OCI-LY3 (cell line): ENCODE results near the gene TTYH2.

Experiments
- EZH2phosphoT487 ChIP-seq: fragments of 200-600 bp; shearing (Covaris generic); IDR thresholded peaks from 2 replicates; pipeline ENCODE4 v1.6.1; 2018; ENCODE audit warnings: antibody characterized with exemption, mixed run types, low read depth
- TF ChIP-seq, protein P1 (sequence below): fragments of 200-600, 300-600 bp; sonication (generic); IDR thresholded peaks from 2 replicates; pipeline ENCODE4 v1.5.1; 2014; ENCODE audit warnings: antibody characterized with exemption, low read length, low read depth

DNA sequence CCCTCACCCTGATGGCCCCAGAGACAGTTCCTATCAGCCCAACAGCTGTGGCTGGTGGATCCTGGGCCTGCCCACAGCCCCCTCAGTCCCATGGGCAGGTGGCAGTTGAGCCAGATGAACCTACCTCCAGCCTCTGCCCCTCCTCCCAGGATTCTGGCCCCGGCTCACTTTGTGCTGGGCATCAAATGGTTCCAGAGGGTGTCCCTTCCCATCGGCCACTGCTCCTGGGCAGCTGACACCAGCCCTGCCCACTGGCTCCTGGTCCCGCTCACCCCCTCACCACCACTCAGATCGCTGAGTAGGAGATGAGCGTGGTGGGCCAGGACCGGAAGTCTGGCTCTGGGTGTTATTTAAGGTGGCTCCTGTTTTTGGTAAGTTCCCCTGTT is 2.0 kb downstream of the TTYH2 start:
- TF ChIP-seq, protein P1, sequence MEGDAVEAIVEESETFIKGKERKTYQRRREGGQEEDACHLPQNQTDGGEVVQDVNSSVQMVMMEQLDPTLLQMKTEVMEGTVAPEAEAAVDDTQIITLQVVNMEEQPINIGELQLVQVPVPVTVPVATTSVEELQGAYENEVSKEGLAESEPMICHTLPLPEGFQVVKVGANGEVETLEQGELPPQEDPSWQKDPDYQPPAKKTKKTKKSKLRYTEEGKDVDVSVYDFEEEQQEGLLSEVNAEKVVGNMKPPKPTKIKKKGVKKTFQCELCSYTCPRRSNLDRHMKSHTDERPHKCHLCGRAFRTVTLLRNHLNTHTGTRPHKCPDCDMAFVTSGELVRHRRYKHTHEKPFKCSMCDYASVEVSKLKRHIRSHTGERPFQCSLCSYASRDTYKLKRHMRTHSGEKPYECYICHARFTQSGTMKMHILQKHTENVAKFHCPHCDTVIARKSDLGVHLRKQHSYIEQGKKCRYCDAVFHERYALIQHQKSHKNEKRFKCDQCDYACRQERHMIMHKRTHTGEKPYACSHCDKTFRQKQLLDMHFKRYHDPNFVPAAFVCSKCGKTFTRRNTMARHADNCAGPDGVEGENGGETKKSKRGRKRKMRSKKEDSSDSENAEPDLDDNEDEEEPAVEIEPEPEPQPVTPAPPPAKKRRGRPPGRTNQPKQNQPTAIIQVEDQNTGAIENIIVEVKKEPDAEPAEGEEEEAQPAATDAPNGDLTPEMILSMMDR = no peak
- no peak for TF ChIP-seq EZH2phosphoT487
